GM12892 (cell line): ENCODE data around the gene RNF34.

Experiments
- POLR2A ChIP-seq: IDR thresholded peaks from 2 replicates; pipeline ENCODE4 v1.6.1; 2011; ENCODE audit warnings: low read depth, low read length, control low read depth
- POLR2AphosphoS5 ChIP-seq: IDR thresholded peaks from 2 replicates; pipeline ENCODE4 v1.6.1; 2011; ENCODE audit warnings: low read depth, low read length, control low read depth
- TAF1 ChIP-seq: IDR thresholded peaks from 2 replicates; pipeline ENCODE4 v1.6.1; 2011; ENCODE audit warnings: low read depth, mild to moderate bottlenecking, control low read depth, low read length, borderline replicate concordance

DNA sequence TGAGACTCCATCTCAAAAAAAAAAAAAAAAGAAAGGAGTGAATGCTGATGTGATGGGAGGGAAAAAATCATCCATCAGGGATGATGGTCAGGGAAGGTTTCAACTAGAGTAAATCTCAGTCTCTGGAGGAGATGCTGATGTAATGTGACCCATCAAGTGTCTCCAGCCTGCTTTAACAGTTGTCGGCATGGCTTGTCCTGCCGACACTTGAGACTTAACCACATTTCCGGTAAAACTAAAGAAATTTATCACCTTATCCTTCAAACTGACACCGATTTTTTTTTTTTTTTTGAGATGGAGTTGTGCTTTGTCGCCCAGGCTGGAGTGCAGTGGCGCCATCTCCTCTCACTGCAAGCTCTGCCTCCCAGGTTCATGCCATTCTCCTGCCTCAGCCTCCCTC, 26.2 kb upstream of the RNF34 start:
- no peak for TF ChIP-seq POLR2A
- no peak for TF ChIP-seq TAF1
- no peak for TF ChIP-seq POLR2AphosphoS5
